HCT116 (cell line): Measurements from ENCODE around the gene OR56B4. TPM values are rescaled to one million over a fixed set of nuclear protein-coding genes. Genes with fewer than 3 reads are reported as not detected.
"Not testable (repeated sequence)": the region's sequence is repeated elsewhere in the genome, so short reads cannot be mapped to it uniquely, and the experiment has no call there.

Source experiments
- ATAC-seq: fragments of 200-7000 bp; cut with Tn5 transposase; 2 replicates; pipeline ENCODE4 v1.9.1; 2020; ENCODE audit warnings: mild to moderate bottlenecking, moderate library complexity
- BruUV-seq: library from RNA; stranded (reverse); fragments of 400-500 nt; replicated peaks from 2 replicates; lab custom pipeline; 2021; lab: Mats Ljungman, UMichigan
- CTCF ChIA-PET: fragments of 300-600 bp; sonication (Branson Sonifier 250); formaldehyde crosslinking; loops from one replicate; lab custom pipeline; 2021; ENCODE audit warnings: antibody characterized with exemption; lab: Charles Lee
- POLR2A ChIA-PET: fragments of 300-600, 350-600 bp; sonication (Branson Sonifier 250); formaldehyde crosslinking; loops from one replicate; lab custom pipeline; 2021; ENCODE audit warnings: antibody characterized with exemption; lab: Charles Lee
- RAD21 ChIA-PET, 2 experiments: fragments of 300-600 bp; sonication (Branson Sonifier 250); formaldehyde crosslinking; loops; one replicate each; lab custom pipeline; 2023; ENCODE audit warnings: low total read pairs in 2 of 2; ENCODE audit not compliant: uncharacterized antibody in 2 of 2, unreplicated experiment in 2 of 2, low non-redundant PET in 1 of 2; lab: Charles Lee
- DNase-seq: peaks from one replicate; pipeline ENCODE4 v3.0.0-alpha.2; 2010; ENCODE audit warnings: low read depth, low spot score
- H2AFZ ChIP-seq: fragments of 200-600 bp; shearing (Covaris generic), sonication (generic); 2 replicates; pipeline ENCODE4 v1.6.1; 2017; ENCODE audit warnings: low read depth, mixed run types, mixed read lengths, antibody characterized with exemption, low read length; ENCODE audit not compliant: poor library complexity, severe bottlenecking
- H3K27ac ChIP-seq: 2 replicates; pipeline ENCODE4 v1.5.1; 2012; ENCODE audit warnings: low read depth, low read length
- H3K27me3 ChIP-seq: fragments of 200-600 bp; sonication (generic); 2 replicates; pipeline ENCODE4 v1.6.1; 2016; ENCODE audit warnings: mixed run types, low read length, mixed read lengths; ENCODE audit not compliant: insufficient read depth
- H3K36me3 ChIP-seq, 2 experiments: fragments of 200-500 bp in 1 of 2; fragments of 200-600 bp in 1 of 2; sonication (Bioruptor generic) in 1 of 2; sonication (generic) in 1 of 2; 2 replicates each; pipeline versions ENCODE4 v1.5.1 to v1.6.1; 2014 to 2016; ENCODE audit warnings: low read length in 2 of 2, inconsistent platforms in 1 of 2, mixed read lengths in 1 of 2, mixed run types in 1 of 2; ENCODE audit not compliant: insufficient read depth in 2 of 2, control insufficient read depth in 1 of 2
- H3K4me1 ChIP-seq, 2 experiments: fragments of 200-600 bp in 1 of 2; sonication (generic) in 1 of 2; 2 replicates each; pipeline versions ENCODE4 v1.5.1 to v1.6.1; 2012 to 2017; ENCODE audit warnings: low read length in 2 of 2, inconsistent platforms in 1 of 2, mild to moderate bottlenecking in 1 of 2, mixed read lengths in 1 of 2, mixed run types in 1 of 2, moderate library complexity in 1 of 2; ENCODE audit not compliant: insufficient read depth in 2 of 2, control insufficient read depth in 1 of 2
- H3K4me2 ChIP-seq: fragments of 200-600 bp; sonication (generic); 2 replicates; pipeline ENCODE4 v1.6.1; 2017; ENCODE audit warnings: mixed run types, low read length, mixed read lengths
- H3K4me3 ChIP-seq, 2 experiments: fragments of 200-600 bp in 1 of 2; sonication (generic) in 1 of 2; replicated peaks in 1 of 2; 2 replicates each; pipeline ENCODE4 v1.5.1; 2011 to 2016; ENCODE audit warnings: low read length in 2 of 2, control low read depth in 1 of 2, low read depth in 1 of 2, mild to moderate bottlenecking in 1 of 2, mixed read lengths in 1 of 2, mixed run types in 1 of 2
- H3K79me2 ChIP-seq: fragments of 200-600 bp; sonication (generic); 2 replicates; pipeline ENCODE4 v1.6.1; 2017; ENCODE audit warnings: mild to moderate bottlenecking, mixed run types, low read length, moderate library complexity, mixed read lengths; ENCODE audit not compliant: insufficient read depth
- H3K9ac ChIP-seq: fragments of 200-600 bp; sonication (generic); 2 replicates; pipeline ENCODE4 v1.6.1; 2016; ENCODE audit warnings: low read length, mixed read lengths
- H3K9me2 ChIP-seq: fragments of 200-600 bp; sonication (generic), shearing (Covaris generic); 2 replicates; pipeline ENCODE4 v1.6.1; 2017; ENCODE audit warnings: mixed run types, mild to moderate bottlenecking, moderate library complexity; ENCODE audit not compliant: insufficient read depth
- H3K9me3 ChIP-seq, 2 experiments: fragments of 200-500 bp in 1 of 2; fragments of 200-600 bp in 1 of 2; sonication (Bioruptor generic) in 1 of 2; sonication (generic) in 1 of 2; 2 replicates each; pipeline ENCODE4 v1.6.1; 2014 to 2017; ENCODE audit warnings: low read length in 2 of 2, mixed read lengths in 2 of 2, inconsistent platforms in 1 of 2, low read depth in 1 of 2, mild to moderate bottlenecking in 1 of 2, mixed run types in 1 of 2, moderate library complexity in 1 of 2; ENCODE audit not compliant: control insufficient read depth in 1 of 2, insufficient read depth in 1 of 2
- H4K20me1 ChIP-seq: fragments of 200-600 bp; sonication (generic), shearing (Covaris generic); 2 replicates; pipeline ENCODE4 v1.6.1; 2017; ENCODE audit warnings: mixed run types, mild to moderate bottlenecking, moderate library complexity; ENCODE audit not compliant: insufficient read depth
- CEBPB ChIP-seq: IDR thresholded peaks from 2 replicates; pipeline ENCODE4 v1.6.1; 2012; ENCODE audit warnings: low read depth
- EGR1 ChIP-seq: IDR thresholded peaks from 2 replicates; pipeline ENCODE4 v1.6.1; 2012; ENCODE audit warnings: low read depth
- ELF1 ChIP-seq: IDR thresholded peaks from 2 replicates; pipeline ENCODE4 v1.6.1; 2012; ENCODE audit warnings: low read depth, borderline replicate concordance
- EZH2 ChIP-seq: fragments of 200-600 bp; sonication (generic); IDR thresholded peaks from 2 replicates; pipeline ENCODE4 v1.6.1; 2017; ENCODE audit warnings: antibody characterized with exemption, mixed run types
- RAD21 ChIP-seq: IDR thresholded peaks from 2 replicates; pipeline ENCODE4 v1.6.1; 2012; ENCODE audit warnings: low read depth, mild to moderate bottlenecking
- intact Hi-C: fragments of 100-400 bp; cut with micrococcal nuclease; formaldehyde crosslinking; loops from 2 replicates; pipeline ENCODE4 v1.10.0; 2022
- total RNA-seq: library from RNA; stranded (reverse); gene quantifications from one replicate; pipeline ENCODE4 v1.2.1, GENCODE V29; 2021; ENCODE audit not compliant: unreplicated experiment
- TF ChIP-seq, protein P1 (sequence below): IDR thresholded peaks from 2 replicates; pipeline ENCODE4 v1.6.1; 2012; ENCODE audit warnings: low read depth

OR56B4 gene
- total RNA-seq, 1 experiment from 2014 or later = not detected

DNA sequence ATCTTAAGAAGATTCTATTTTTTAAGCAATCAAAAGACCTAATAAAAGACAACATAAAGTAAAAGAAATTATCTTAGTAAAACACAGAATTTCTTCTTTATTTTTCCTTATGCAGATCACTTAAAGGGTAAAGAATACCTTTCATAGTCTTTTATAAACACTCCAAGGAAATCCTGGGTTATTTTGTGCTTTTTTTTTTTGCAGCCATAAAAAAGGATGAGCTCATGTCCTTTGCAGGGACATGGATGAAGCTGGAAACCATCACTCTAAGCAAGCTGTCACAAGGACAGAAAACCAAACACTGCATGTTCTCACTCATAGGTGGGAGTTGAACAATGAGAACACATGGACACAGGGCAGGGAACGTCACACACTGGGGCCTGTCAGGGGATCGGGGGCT lies 28.5 kb downstream of the OR56B4 start:
- POLR2A ChIA-PET, BruUV-seq, H3K36me3 ChIP-seq, RAD21 ChIA-PET, H3K4me2 ChIP-seq, H3K4me1 ChIP-seq, H2AFZ ChIP-seq, H3K79me2 ChIP-seq, H3K27ac ChIP-seq, H3K4me3 ChIP-seq, H3K9me2 ChIP-seq, DNase-seq, H3K9me3 ChIP-seq, ATAC-seq, intact Hi-C loops, CTCF ChIA-PET, H3K9ac ChIP-seq, H4K20me1 ChIP-seq: not testable (repeated sequence)
- H3K27me3 ChIP-seq = peaks cover 70% of the 10 kb centered on the region

DNA sequence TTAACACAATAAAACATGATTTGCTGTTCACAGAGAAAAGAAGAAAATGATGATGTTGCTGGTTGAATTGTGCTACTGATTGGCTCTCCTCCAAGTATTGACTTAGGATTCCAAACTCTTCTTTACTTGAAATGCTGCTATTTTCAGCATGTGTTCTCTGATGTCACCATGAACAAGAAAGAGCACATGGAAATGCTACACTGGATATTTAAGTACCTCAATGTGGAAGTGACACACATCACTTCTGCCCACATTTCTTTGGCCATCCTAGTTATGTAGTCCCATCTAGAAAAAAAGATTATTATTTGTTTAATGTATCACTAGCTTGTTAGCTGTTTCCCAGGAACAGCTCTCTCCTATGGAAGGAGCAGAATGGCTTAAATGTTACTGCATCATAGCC lies 35.5 kb downstream of the OR56B4 start:
- H4K20me1 ChIP-seq = no peaks in the 10 kb centered on the region
- TF ChIP-seq EZH2 = no peak
- no peak for TF ChIP-seq EGR1
- no peak for TF ChIP-seq ELF1
- TF ChIP-seq CEBPB = no peak
- TF ChIP-seq, protein P1, sequence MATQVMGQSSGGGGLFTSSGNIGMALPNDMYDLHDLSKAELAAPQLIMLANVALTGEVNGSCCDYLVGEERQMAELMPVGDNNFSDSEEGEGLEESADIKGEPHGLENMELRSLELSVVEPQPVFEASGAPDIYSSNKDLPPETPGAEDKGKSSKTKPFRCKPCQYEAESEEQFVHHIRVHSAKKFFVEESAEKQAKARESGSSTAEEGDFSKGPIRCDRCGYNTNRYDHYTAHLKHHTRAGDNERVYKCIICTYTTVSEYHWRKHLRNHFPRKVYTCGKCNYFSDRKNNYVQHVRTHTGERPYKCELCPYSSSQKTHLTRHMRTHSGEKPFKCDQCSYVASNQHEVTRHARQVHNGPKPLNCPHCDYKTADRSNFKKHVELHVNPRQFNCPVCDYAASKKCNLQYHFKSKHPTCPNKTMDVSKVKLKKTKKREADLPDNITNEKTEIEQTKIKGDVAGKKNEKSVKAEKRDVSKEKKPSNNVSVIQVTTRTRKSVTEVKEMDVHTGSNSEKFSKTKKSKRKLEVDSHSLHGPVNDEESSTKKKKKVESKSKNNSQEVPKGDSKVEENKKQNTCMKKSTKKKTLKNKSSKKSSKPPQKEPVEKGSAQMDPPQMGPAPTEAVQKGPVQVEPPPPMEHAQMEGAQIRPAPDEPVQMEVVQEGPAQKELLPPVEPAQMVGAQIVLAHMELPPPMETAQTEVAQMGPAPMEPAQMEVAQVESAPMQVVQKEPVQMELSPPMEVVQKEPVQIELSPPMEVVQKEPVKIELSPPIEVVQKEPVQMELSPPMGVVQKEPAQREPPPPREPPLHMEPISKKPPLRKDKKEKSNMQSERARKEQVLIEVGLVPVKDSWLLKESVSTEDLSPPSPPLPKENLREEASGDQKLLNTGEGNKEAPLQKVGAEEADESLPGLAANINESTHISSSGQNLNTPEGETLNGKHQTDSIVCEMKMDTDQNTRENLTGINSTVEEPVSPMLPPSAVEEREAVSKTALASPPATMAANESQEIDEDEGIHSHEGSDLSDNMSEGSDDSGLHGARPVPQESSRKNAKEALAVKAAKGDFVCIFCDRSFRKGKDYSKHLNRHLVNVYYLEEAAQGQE = no peak
- no peak for TF ChIP-seq RAD21
- TF ChIP-seq, all 23 proteins: peak for 0
- intact Hi-C loops = no loop called here
- ATAC-seq (no peak), DNase-seq (no peak)
- H3K9me2 ChIP-seq = no peaks in the 10 kb centered on the region
- POLR2A ChIA-PET = no interaction called here
- H3K4me2 ChIP-seq = no peak overlapping the region
- H2AFZ ChIP-seq = no peak overlapping the region
- H3K9me3 ChIP-seq = no peaks in the 10 kb centered on the region
- BruUV-seq = no TSS peak
- no peaks in the 10 kb centered on the region for H3K4me1 ChIP-seq
- no peak overlapping the region for H3K9ac ChIP-seq
- no peaks in the 10 kb centered on the region for H3K79me2 ChIP-seq
- H3K27me3 ChIP-seq = peaks cover 37% of the 10 kb centered on the region
- no peak overlapping the region for H3K27ac ChIP-seq
- H3K4me3 ChIP-seq = no peak overlapping the region
- RAD21 ChIA-PET = no interaction called here
- no peaks in the 10 kb centered on the region for H3K36me3 ChIP-seq
- CTCF ChIA-PET = no interaction called here

DNA sequence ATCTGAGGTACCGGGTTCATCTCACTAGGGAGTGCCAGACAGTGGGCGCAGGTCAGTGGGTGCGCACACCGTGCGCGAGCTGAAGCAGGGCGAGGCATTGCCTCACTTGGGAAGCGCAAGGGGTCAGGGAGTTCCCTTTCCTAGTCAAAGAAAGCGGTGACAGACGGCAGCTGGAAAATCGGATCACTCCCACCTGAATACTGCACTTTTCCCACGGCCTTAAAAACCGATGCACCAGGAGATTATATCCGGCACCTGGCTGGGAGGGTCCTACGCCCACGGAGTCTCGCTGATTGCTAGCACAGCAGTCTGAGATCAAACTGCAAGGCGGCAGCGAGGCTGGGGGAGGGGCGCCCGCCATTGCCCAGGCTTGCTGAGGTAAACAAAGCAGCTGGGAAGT lies 36.3 kb downstream of the OR56B4 start:
- H3K79me2 ChIP-seq, H4K20me1 ChIP-seq, H3K9me3 ChIP-seq, ATAC-seq, RAD21 ChIA-PET, H2AFZ ChIP-seq, BruUV-seq, H3K9ac ChIP-seq, intact Hi-C loops, CTCF ChIA-PET, DNase-seq, H3K9me2 ChIP-seq, H3K4me3 ChIP-seq, POLR2A ChIA-PET, H3K4me2 ChIP-seq, H3K27ac ChIP-seq, H3K36me3 ChIP-seq, H3K4me1 ChIP-seq: not testable (repeated sequence)
- H3K27me3 ChIP-seq = peaks cover 29% of the 10 kb centered on the region
